Occipital lobe (tissue), 2 donors: ENCODE measurements around the gene SPINK5. TPM values are rescaled to one million over a fixed set of nuclear protein-coding genes. Genes with fewer than 3 reads are reported as not detected.

Source experiments
- DNase-seq: peaks from one replicate; lab custom pipeline; 2025; lab: John Stamatoyannopoulos, UW
- total RNA-seq: library from RNA; depleted of rRNA; stranded (reverse); fragments of >200 nt; gene quantifications from one replicate; pipeline ENCODE4 v1.2.3, GENCODE V29; 2014

The SPINK5 gene
- total RNA-seq, 1 donor from 2014 or later, result not detected

DNA sequence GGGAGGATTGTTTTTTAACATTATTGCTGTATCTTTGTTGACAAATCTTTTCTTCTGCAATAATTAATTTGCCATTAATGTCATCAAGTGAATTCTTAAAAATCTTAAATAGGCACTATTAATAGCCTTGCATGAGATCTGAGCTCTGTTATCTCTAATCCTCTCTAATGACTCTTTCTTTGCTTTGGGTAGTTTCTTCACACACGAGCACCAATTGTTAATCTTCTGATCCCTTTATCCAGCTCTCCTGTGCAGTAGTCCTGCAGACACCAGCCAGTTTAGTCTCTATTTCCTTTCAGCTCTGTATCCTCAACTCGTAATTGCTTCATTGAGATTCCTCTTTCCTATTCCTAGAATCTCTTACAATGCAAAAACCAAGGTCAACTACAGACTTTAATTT, 112.7 kb downstream of the SPINK5 start:
- DNase-seq, result no peak

- DNase-seq, result no peak
Measured at GRCh38 chr5:148177207-148177606, 113.4 kb downstream of the SPINK5 start.

DNA sequence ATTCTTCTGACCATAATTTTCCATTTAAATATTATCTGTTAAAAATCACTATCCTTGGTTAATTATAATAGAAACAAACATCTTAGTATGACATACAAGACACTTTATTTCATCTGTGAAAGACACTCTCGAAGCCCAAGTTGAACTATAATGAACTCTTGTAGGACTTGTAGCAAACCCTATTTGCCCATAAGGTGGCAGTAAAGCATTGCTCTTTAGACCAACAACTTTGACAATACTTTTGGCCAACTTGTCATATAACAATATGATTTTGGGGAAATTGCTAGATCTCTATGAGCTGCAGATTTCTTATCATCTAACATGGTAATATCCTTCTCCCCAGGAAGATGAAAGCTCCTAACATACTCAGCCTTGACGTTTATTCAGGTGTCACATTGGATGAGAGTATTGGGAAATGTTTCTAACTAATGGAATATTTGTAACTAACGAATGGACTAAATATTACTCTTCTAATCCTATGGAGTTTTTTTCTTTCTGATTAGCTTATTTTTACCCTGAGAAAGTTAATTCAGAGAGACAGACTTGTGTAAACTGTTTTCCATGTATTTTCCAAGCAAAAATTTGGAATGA, 115.5 kb downstream of the SPINK5 start:
- DNase-seq, result no peak

GRCh38 chr5:148186248-148187003, 122.6 kb downstream of the SPINK5 start:
- DNase-seq, result no peak

Other genes with a start within 250 kb of the SPINK5 start
- not detected for gene SPINK1, start 232.3 kb upstream of the SPINK5 start, total RNA-seq
- not detected for gene SCGB3A2, start 185.3 kb upstream of the SPINK5 start, total RNA-seq
- gene C5orf46, start 157.4 kb upstream of the SPINK5 start, total RNA-seq, result not detected
- not detected for gene SPINK14, start 104.6 kb downstream of the SPINK5 start, total RNA-seq
- gene SPINK6, start 139.1 kb downstream of the SPINK5 start, total RNA-seq, result not detected
- not detected for gene MARCOL, start 174.5 kb downstream of the SPINK5 start, total RNA-seq
- gene SPINK13, start 204.8 kb downstream of the SPINK5 start, total RNA-seq, result not detected
- gene SPINK7, start 248.4 kb downstream of the SPINK5 start, total RNA-seq, result not detected